Stimulated activated CD8-positive, alpha-beta memory T cell treated with anti-CD3 and anti-CD28 coated beads, Interleukin-12 subunit alpha, Interleukin-12 subunit beta, amount 100 ng/mL, for 24 hours (primary cell): ENCODE results near the gene TIMM17B.
"Not testable (repeated sequence)": the region's sequence is repeated elsewhere in the genome, so short reads cannot be mapped to it uniquely, and the experiment has no call there.

Experiments
- DNase-seq: peaks from one replicate; pipeline ENCODE4 v3.0.0-alpha.2; 2020; ENCODE audit errors: extremely low read depth

The TIMM17B gene

GRCh38 chrX:48894891-48895290 is 2.7 kb downstream of the TIMM17B start:
- no peak for DNase-seq

- no peak for DNase-seq
Observed at GRCh38 chrX:48893556-48894348, 3.8 kb downstream of the TIMM17B start.

- DNase-seq, result no peak
Observed at GRCh38 chrX:48892896-48893295, 4.7 kb downstream of the TIMM17B start.

GRCh38 chrX:48891402-48892288 is 5.9 kb downstream of the TIMM17B start:
- peak; percentile 46 for DNase-seq

GRCh38 chrX:48890934-48891401 is 6.6 kb downstream of the TIMM17B start:
- DNase-seq, result no peak

GRCh38 chrX:48890296-48890925 is 7.2 kb downstream of the TIMM17B start:
- DNase-seq, result no peak

GRCh38 chrX:48886586-48886985 is 11.0 kb downstream of the TIMM17B start:
- not testable (repeated sequence) for DNase-seq

- DNase-seq, result no peak
Observed at GRCh38 chrX:48883729-48884128, 13.8 kb downstream of the TIMM17B start.

GRCh38 chrX:48876944-48877343 is 20.6 kb downstream of the TIMM17B start:
- DNase-seq, result not testable (repeated sequence)

GRCh38 chrX:48872017-48872416 is 25.6 kb downstream of the TIMM17B start:
- not testable (repeated sequence) for DNase-seq

GRCh38 chrX:48864210-48864609 is 33.4 kb downstream of the TIMM17B start:
- no peak for DNase-seq

- no peak for DNase-seq
Observed at GRCh38 chrX:48854898-48855297, 42.7 kb downstream of the TIMM17B start.

- DNase-seq, result not testable (repeated sequence)
Observed at GRCh38 chrX:48854121-48854804, 43.3 kb downstream of the TIMM17B start.

GRCh38 chrX:48853494-48853893 is 44.1 kb downstream of the TIMM17B start:
- not testable (repeated sequence) for DNase-seq

GRCh38 chrX:48852857-48853256 is 44.7 kb downstream of the TIMM17B start:
- DNase-seq, result no peak

GRCh38 chrX:48848847-48849246 is 48.7 kb downstream of the TIMM17B start:
- no peak for DNase-seq
